ENCODE results near the gene DHX35.
"Not testable (repeated sequence)": the region's sequence is repeated elsewhere in the genome, so short reads cannot be mapped to it uniquely, and the experiment has no call there.

Gene DHX35

DNA sequence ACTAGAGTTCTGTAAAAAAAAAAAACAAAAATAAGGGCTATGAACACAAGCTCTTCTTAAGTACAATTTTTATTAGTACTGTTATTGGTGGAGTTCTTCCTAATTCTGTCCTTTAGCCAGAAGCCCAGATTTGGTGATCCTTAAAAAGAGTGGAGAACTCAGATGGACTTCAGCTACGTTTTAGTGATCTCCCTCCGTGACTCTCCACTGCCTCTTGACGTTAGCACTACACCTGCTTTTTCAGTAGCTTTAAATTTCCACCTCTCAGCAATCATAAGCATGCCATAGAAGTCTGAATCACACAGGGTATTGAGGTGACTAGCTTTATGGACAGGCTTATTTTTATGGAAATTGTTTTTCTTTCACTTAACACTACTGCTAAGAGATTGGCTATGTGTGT, 17.7 kb downstream of the DHX35 start:
- no peak overlapping the region for H3K9ac ChIP-seq (ENCODE audit: low read depth, low read length)

DNA sequence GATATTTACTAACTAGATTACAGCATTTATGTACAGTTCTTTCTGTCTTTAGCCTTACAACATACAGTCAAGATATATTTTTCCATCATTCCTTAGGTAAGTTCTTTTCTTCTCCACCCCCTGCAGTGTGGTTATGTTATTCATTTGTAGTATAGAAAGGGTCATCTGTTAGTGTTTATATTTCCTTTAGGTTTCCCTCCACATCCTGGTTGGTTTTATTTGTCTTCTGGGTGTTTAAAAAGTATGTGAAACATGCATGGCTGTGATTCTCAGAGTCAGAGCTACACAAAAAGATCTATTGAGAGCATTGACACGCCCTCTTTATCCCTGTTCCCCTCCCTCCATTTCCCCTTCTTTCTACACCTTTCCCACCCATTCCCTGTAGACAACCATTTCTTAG, 20.1 kb downstream of the DHX35 start:
- Histone ChIP-seq H3K27ac (ENCODE audit: low read depth, low read length) (no peak overlapping the region), H3K36me3 (ENCODE audit: control insufficient read depth, insufficient read depth, low read length) (peaks cover 24% of the 10 kb centered on the region), H3K27me3 (ENCODE audit: control insufficient read depth, insufficient read depth, low read length) (no peaks in the 10 kb centered on the region), H3K9me3 (ENCODE audit: control insufficient read depth, insufficient read depth, low read length) (no peaks in the 10 kb centered on the region), H3K4me3 (ENCODE audit: low read depth, low read length) (no peak overlapping the region), H3K4me1 (ENCODE audit: control insufficient read depth, insufficient read depth, low read length) (no peaks in the 10 kb centered on the region; the same call in 1 of the 2 replicates), H3K9ac (ENCODE audit: low read depth, low read length) (no peak overlapping the region)

More for the DNA sequence above, 17.7 kb downstream of the DHX35 start:
- Histone ChIP-seq H3K27me3 (ENCODE audit: control insufficient read depth, insufficient read depth, low read length) (no peaks in the 10 kb centered on the region), H3K36me3 (ENCODE audit: control insufficient read depth, insufficient read depth, low read length) (peaks cover 42% of the 10 kb centered on the region), H3K9me3 (ENCODE audit: control insufficient read depth, insufficient read depth, low read length) (no peaks in the 10 kb centered on the region), H3K4me1 (ENCODE audit: control insufficient read depth, insufficient read depth, low read length) (no peaks in the 10 kb centered on the region; the same call in 1 of the 2 replicates), H3K4me3 (ENCODE audit: low read depth, low read length) (no peak overlapping the region), H3K27ac (ENCODE audit: low read depth, low read length) (no peak overlapping the region)

DNA sequence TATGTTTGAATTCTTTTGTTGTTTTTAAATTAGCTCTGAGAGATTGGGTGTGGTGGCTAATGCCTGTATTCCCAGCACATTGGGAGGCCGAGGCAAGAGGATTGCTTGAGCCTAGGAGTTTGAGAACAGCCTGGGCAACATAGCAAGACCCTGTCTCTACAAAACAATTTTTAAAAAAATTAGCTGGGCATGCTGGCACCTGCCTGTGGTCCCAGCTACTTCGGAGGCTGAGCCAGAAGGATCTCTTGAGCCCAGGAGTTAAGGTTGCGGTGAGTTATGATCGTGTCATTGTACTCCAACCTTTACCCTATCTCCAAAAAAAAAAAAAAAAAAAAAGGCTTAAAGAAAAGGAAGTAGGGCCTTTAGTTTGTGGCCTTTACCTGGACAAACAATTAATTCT, 22.9 kb downstream of the DHX35 start:
- peaks cover 41% of the 10 kb centered on the region for H3K36me3 ChIP-seq (ENCODE audit: control insufficient read depth, insufficient read depth, low read length)
- H3K9ac ChIP-seq (ENCODE audit: low read depth, low read length): no peak overlapping the region
- H3K4me3 ChIP-seq (ENCODE audit: low read depth, low read length): no peak overlapping the region

DNA sequence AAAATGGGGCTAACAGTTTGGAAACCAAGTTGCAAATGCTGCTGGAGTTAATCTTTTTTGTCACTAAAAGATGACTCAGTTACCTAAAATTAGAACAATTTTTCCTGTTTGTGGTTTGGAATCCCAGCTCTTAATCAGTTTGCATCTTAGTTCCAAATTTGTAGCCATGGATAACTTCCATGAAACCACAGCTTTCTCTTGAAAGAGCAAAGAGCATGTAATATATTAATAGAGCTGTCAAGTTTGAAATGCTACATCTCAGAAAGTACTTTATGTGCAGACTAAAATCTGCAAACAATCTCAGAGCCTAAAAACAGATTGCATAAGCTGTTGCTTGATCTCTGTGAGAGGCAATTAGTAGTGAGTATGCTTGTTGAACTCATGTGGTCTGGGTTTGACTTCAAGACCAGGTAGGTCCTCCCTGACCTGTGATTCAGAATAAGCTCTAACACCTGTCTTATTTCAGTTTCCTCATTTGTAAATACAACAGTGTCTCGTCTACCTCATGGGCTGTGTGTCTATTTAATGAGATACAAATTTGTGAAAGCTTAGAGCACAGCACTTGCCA, 23.5 kb downstream of the DHX35 start:
- Histone ChIP-seq H3K9ac (ENCODE audit: low read depth, low read length) (no peak overlapping the region), H3K27ac (ENCODE audit: low read depth, low read length) (no peak overlapping the region), H3K4me3 (ENCODE audit: low read depth, low read length) (no peak overlapping the region), H3K36me3 (ENCODE audit: control insufficient read depth, insufficient read depth, low read length) (peaks cover 46% of the 10 kb centered on the region), H3K27me3 (ENCODE audit: control insufficient read depth, insufficient read depth, low read length) (no peaks in the 10 kb centered on the region), H3K9me3 (ENCODE audit: control insufficient read depth, insufficient read depth, low read length) (no peaks in the 10 kb centered on the region), H3K4me1 (ENCODE audit: control insufficient read depth, insufficient read depth, low read length) (peaks cover 6% of the 10 kb centered on the region; the same call in 1 of the 2 replicates)

More for the DNA sequence above, 22.9 kb downstream of the DHX35 start:
- H3K27me3 ChIP-seq (ENCODE audit: control insufficient read depth, insufficient read depth, low read length): no peaks in the 10 kb centered on the region
- peaks cover 6% of the 10 kb centered on the region; the same call in 1 of the 2 replicates for H3K4me1 ChIP-seq (ENCODE audit: control insufficient read depth, insufficient read depth, low read length)
- H3K9me3 ChIP-seq (ENCODE audit: control insufficient read depth, insufficient read depth, low read length): no peaks in the 10 kb centered on the region
- no peak overlapping the region for H3K27ac ChIP-seq (ENCODE audit: low read depth, low read length)

DNA sequence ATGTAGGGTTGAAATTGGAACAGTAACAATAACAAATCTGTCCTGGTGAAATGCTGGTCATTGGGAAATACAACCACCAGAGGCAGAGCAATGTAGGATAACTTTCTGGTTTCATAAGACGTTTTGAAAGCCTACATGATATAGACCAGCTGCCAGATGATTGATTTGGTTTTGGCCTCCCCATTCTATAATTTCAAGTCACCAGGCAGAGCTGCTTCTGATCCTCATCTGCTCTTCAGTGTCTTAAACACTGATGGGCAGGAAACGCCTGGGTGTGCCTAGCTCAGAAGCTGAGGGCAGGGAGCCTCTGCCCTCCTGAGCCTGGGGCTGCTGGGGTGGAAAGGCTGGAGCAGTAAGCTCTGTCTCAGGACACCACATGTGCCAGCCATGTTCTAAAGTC, 24.5 kb downstream of the DHX35 start:
- H3K27me3 ChIP-seq (ENCODE audit: control insufficient read depth, insufficient read depth, low read length): no peaks in the 10 kb centered on the region
- no peaks in the 10 kb centered on the region for H3K9me3 ChIP-seq (ENCODE audit: control insufficient read depth, insufficient read depth, low read length)
- peaks cover 47% of the 10 kb centered on the region for H3K36me3 ChIP-seq (ENCODE audit: control insufficient read depth, insufficient read depth, low read length)
- no peak overlapping the region for H3K27ac ChIP-seq (ENCODE audit: low read depth, low read length)
- peaks cover 6% of the 10 kb centered on the region; the same call in 1 of the 2 replicates for H3K4me1 ChIP-seq (ENCODE audit: control insufficient read depth, insufficient read depth, low read length)
- H3K9ac ChIP-seq (ENCODE audit: low read depth, low read length): no peak overlapping the region
- H3K4me3 ChIP-seq (ENCODE audit: low read depth, low read length): no peak overlapping the region

DNA sequence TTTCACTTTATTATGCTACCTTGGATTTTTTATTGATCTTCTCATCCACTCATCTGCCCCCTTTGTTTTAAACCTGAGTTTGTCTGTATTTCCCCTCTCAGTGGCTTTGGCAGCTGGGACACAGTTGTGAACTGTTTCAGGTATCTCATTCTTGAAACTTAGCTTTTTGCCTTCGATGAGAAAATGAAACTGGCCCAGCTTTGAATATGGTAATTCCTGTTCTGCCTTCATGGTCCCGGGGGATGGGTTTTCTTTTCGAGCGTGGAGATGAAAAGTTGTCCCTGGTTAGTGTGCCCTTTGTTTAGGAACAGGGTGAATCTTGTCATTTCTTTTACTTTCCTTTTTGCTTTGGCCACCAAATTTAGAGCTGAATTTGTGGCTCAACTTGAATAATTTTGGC, 25.6 kb downstream of the DHX35 start:
- H3K4me1 ChIP-seq (ENCODE audit: control insufficient read depth, insufficient read depth, low read length): peaks cover 6% of the 10 kb centered on the region; the same call in 1 of the 2 replicates
- no peak overlapping the region; the same call in 1 of the 2 replicates for H3K4me3 ChIP-seq (ENCODE audit: low read depth, low read length)
- H3K27ac ChIP-seq (ENCODE audit: low read depth, low read length): no peak overlapping the region
- H3K9me3 ChIP-seq (ENCODE audit: control insufficient read depth, insufficient read depth, low read length): no peaks in the 10 kb centered on the region
- H3K36me3 ChIP-seq (ENCODE audit: control insufficient read depth, insufficient read depth, low read length): peaks cover 57% of the 10 kb centered on the region
- H3K27me3 ChIP-seq (ENCODE audit: control insufficient read depth, insufficient read depth, low read length): no peaks in the 10 kb centered on the region
- no peak overlapping the region for H3K9ac ChIP-seq (ENCODE audit: low read depth, low read length)

DNA sequence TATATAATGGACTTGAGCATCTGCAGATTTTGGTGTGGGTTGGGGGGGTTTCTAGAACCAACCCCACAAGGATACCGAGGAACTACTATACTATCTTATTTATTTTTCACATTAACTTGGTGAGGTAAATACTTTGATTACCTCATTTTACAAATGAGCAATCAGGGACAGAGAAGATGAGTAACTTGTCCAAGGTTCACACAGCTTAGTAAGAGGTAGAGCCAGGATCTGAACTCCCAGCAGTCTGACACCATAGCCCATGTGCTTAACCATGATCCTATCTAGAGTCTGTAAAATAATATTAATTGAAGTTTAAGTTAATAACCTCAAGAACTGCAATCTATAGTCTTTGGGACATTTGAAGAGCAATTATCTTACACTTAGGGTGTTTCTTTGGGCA, 28.6 kb downstream of the DHX35 start:
- H3K36me3 ChIP-seq (ENCODE audit: control insufficient read depth, insufficient read depth, low read length): peaks cover 58% of the 10 kb centered on the region
- peaks cover 6% of the 10 kb centered on the region; the same call in 1 of the 2 replicates for H3K4me1 ChIP-seq (ENCODE audit: control insufficient read depth, insufficient read depth, low read length)
- no peaks in the 10 kb centered on the region for H3K27me3 ChIP-seq (ENCODE audit: control insufficient read depth, insufficient read depth, low read length)
- no peak overlapping the region for H3K4me3 ChIP-seq (ENCODE audit: low read depth, low read length)
- H3K27ac ChIP-seq (ENCODE audit: low read depth, low read length): no peak overlapping the region
- H3K9me3 ChIP-seq (ENCODE audit: control insufficient read depth, insufficient read depth, low read length): no peaks in the 10 kb centered on the region
- H3K9ac ChIP-seq (ENCODE audit: low read depth, low read length): no peak overlapping the region

DNA sequence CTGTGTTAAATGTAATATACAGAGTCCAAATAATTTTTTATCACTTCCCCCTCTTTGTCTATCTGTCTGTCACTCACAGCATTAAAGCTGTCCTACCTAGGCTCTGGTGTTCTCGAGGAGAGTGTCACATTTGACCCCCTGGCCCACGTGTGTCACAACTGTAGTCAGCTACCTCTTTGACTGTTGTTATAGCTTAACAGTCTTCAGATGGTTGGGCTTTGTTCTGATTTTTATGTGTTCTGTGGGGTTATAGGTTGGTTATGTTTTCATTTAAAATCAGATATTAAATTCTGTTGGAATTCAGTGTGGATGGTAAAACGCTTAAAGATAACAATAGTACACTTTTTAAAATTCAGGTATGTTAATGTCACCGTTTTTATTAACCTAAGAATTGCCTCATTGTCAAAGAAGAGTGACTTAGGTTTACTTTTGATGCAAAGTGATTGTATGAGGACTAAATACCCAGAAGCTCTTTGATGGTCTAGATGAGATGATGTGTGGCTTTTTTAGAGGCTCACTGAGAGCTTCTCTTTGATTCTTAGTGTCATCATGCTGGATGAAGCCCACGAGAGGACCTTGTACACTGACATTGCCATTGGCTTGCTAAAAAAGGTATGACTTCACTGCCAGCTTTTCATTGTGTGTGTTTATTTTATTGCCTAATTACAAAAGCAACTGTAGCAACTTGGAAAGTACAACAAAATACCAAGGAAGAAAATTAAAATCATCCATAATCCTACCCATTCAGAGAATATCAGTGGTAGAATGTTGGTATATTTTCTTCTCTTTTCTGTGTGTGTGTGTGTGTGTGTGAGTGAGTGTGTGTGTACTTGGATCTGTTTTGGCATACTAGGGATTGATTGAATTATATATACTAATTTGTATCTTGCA, 29.9 kb downstream of the DHX35 start:
- no peaks in the 10 kb centered on the region for H3K27me3 ChIP-seq (ENCODE audit: control insufficient read depth, insufficient read depth, low read length)
- no peak overlapping the region for H3K27ac ChIP-seq (ENCODE audit: low read depth, low read length)
- H3K4me1 ChIP-seq (ENCODE audit: control insufficient read depth, insufficient read depth, low read length): peaks cover 6% of the 10 kb centered on the region; the same call in 1 of the 2 replicates
- H3K9me3 ChIP-seq (ENCODE audit: control insufficient read depth, insufficient read depth, low read length): no peaks in the 10 kb centered on the region
- H3K36me3 ChIP-seq (ENCODE audit: control insufficient read depth, insufficient read depth, low read length): peaks cover 69% of the 10 kb centered on the region
- no peak overlapping the region for H3K4me3 ChIP-seq (ENCODE audit: low read depth, low read length)
- H3K9ac ChIP-seq (ENCODE audit: low read depth, low read length): no peak overlapping the region

DNA sequence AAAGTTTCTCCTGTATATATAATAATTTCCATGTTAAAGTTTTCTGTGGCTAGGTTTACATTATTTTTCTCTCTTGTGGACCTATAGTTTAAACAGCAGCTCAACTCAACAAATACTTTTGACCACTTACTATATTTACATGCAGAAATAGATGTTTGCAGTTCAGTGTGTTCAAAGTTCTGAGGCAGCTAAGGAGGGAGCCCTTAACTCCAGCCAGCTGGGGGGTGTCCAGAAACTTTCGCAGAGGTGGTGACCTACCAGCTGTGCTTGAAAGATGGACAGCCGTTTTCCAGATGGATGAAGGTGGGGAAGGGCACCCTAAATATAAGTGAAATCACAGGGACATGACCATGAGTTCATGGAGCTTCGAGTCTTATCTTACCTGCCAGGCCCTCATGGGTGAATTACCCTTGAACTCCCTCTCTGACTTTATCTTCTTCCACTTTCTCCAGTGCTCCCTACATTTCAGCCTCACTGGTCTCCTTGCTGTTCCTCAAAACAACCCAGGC, 33.4 kb downstream of the DHX35 start:
- Histone ChIP-seq H3K4me3 (ENCODE audit: low read depth, low read length) (no peak overlapping the region), H3K27me3 (ENCODE audit: control insufficient read depth, insufficient read depth, low read length) (no peaks in the 10 kb centered on the region), H3K36me3 (ENCODE audit: control insufficient read depth, insufficient read depth, low read length) (peaks cover 75% of the 10 kb centered on the region), H3K9ac (ENCODE audit: low read depth, low read length) (no peak overlapping the region), H3K27ac (ENCODE audit: low read depth, low read length) (no peak overlapping the region), H3K4me1 (ENCODE audit: control insufficient read depth, insufficient read depth, low read length) (no peaks in the 10 kb centered on the region), H3K9me3 (ENCODE audit: control insufficient read depth, insufficient read depth, low read length) (no peaks in the 10 kb centered on the region)

DNA sequence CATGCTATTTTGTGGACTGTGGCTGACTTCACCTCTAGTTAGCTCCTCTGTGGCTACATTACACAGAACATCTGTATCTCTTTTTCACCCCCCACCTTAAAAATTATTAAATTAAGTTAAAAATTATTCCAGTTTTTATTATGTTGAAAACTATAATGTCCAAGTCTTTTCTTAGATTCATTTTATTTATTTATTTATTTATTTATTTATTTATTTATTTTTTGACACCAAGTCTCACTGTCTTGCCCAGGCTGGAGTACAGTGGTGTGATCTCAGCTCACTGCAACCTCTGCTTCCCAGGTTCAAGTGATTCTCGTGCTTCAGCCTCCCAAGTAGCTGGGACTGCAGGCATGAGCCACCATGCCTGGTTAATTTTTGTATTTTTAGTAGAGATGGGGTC, 34.7 kb downstream of the DHX35 start:
- peaks cover 84% of the 10 kb centered on the region for H3K36me3 ChIP-seq (ENCODE audit: control insufficient read depth, insufficient read depth, low read length)
- not testable (repeated sequence) for H3K9ac ChIP-seq (ENCODE audit: low read depth, low read length); H3K9me3 ChIP-seq (ENCODE audit: control insufficient read depth, insufficient read depth, low read length); H3K4me1 ChIP-seq (ENCODE audit: control insufficient read depth, insufficient read depth, low read length); H3K4me3 ChIP-seq (ENCODE audit: low read depth, low read length); H3K27me3 ChIP-seq (ENCODE audit: control insufficient read depth, insufficient read depth, low read length); H3K27ac ChIP-seq (ENCODE audit: low read depth, low read length)

DNA sequence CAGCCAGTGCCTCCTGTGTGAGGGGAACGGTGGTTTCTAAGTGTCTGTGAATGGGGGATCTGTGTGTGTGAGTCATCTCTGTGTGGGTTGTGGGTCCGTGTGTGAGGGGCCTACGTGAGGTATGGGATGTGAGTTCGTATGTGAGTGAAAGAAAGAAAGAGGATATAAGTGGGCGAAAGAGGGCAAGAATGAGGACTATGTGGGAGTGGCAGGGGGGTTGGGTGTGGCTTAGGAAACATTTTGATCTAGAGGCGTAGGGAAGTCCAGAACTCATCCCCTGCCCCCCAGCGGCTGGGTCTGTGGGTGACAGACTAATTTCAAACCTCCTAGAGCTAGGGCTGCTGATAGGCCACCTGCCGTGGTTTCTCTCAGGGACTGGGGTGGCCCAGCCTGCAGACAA, 35.5 kb downstream of the DHX35 start:
- H3K4me3 ChIP-seq (ENCODE audit: low read depth, low read length): no peak overlapping the region
- no peak overlapping the region for H3K9ac ChIP-seq (ENCODE audit: low read depth, low read length)
- H3K36me3 ChIP-seq (ENCODE audit: control insufficient read depth, insufficient read depth, low read length): peaks cover 86% of the 10 kb centered on the region
- H3K27me3 ChIP-seq (ENCODE audit: control insufficient read depth, insufficient read depth, low read length): no peaks in the 10 kb centered on the region
- no peaks in the 10 kb centered on the region for H3K9me3 ChIP-seq (ENCODE audit: control insufficient read depth, insufficient read depth, low read length)
- H3K27ac ChIP-seq (ENCODE audit: low read depth, low read length): no peak overlapping the region
- no peaks in the 10 kb centered on the region for H3K4me1 ChIP-seq (ENCODE audit: control insufficient read depth, insufficient read depth, low read length)
